Lung (tissue), 12 donors: Measurements from ENCODE around the gene C6orf15. TPM values are rescaled to one million over a fixed set of nuclear protein-coding genes. Genes with fewer than 3 reads are reported as not detected.

Experiments used
- ATAC-seq: fragments of 200-7000 bp; cut with Tn5 transposase; one replicate; pipeline ENCODE4 v1.9.1; 2020; ENCODE audit warnings: moderate number of reproducible peaks; ENCODE audit not compliant: insufficient read depth, low FRiP score
- DNase-seq, 3 donors: peaks; one replicate each; pipeline ENCODE4 v3.0.0-alpha.2; 2013 to 2017
- H3K27ac ChIP-seq, 2 donors: one replicate each; pipeline ENCODE4 v1.5.1; 2013; ENCODE audit warnings: mild to moderate bottlenecking in 2 of 2, moderate library complexity in 2 of 2, control low read depth in 1 of 2, inconsistent platforms in 1 of 2, low read depth in 1 of 2, low read length in 1 of 2
- H3K27me3 ChIP-seq, 3 donors: one replicate each; pipeline ENCODE4 v1.5.1; 2013; ENCODE audit warnings: low read length in 2 of 3; ENCODE audit not compliant: control insufficient read depth in 3 of 3, insufficient read depth in 3 of 3
- H3K36me3 ChIP-seq, 4 donors: one replicate each; pipeline ENCODE4 v1.5.1; 2013; ENCODE audit warnings: low read length in 4 of 4, mild to moderate bottlenecking in 1 of 4, moderate library complexity in 1 of 4; ENCODE audit not compliant: control insufficient read depth in 4 of 4, insufficient read depth in 4 of 4
- H3K4me1 ChIP-seq, 5 donors: one replicate each; pipeline ENCODE4 v1.5.1; 2013; ENCODE audit warnings: low read length in 5 of 5, mild to moderate bottlenecking in 2 of 5, moderate library complexity in 1 of 5; ENCODE audit not compliant: control insufficient read depth in 5 of 5, insufficient read depth in 5 of 5
- H3K4me3 ChIP-seq: one replicate; pipeline ENCODE4 v1.5.1; 2013; ENCODE audit warnings: mild to moderate bottlenecking, control low read depth, moderate library complexity
- H3K9ac ChIP-seq, 2 donors: one replicate each; pipeline ENCODE4 v1.5.1; 2013; ENCODE audit warnings: low read length in 2 of 2, control low read depth in 1 of 2; ENCODE audit not compliant: insufficient read depth in 1 of 2
- H3K9me3 ChIP-seq, 4 donors: one replicate each; pipeline ENCODE4 v1.5.1; 2013; ENCODE audit warnings: low read length in 3 of 4, mild to moderate bottlenecking in 1 of 4, moderate library complexity in 1 of 4; ENCODE audit not compliant: control insufficient read depth in 4 of 4, insufficient read depth in 3 of 4
- CTCF ChIP-seq: IDR thresholded peaks from 2 replicates; pipeline ENCODE4 v1.5.1; 2012; ENCODE audit warnings: mild to moderate bottlenecking; ENCODE audit errors: control extremely low read depth, extremely low read depth
- WGBS, 2 donors: extraction: QIAGEN DNeasy Blood & Tissue Kit; methylation state at CpG; one replicate each; pipeline ENCODE4 v1.1.7; 2013; 5-methylcytosine and 5-hydroxymethylcytosine counted together
- polyA plus RNA-seq, 2 donors: library from polyadenylated mRNA; stranded (reverse); fragments of 200-250 nt; gene quantifications; one replicate each; pipeline ENCODE4 v1.2.1, GENCODE V29; 2013
- total RNA-seq, 2 donors: library from RNA; depleted of rRNA in 1 of 2; stranded (reverse); fragments of >200 nt in 1 of 2; gene quantifications; one replicate each; pipeline ENCODE4 v1.2.1, GENCODE V29; 2014 to 2021
- donor health status: control.
- donor health status: control.
- donor health status: Bipolar disorder and iron deficiency.
- donor health status: healthy.
- donor health status: DM: yes; HTN: yes; CAD: no.

The C6orf15 gene
- total and polyA plus RNA-seq, 4 donors = not detected

GRCh38 chr6:31116661-31117385 is 4.4 kb upstream of the C6orf15 start:
- Histone ChIP-seq H3K4me3 (no peak overlapping the region), H3K9ac (no peak overlapping the region), H3K36me3 (no peaks in the 10 kb centered on the region), H3K27ac (peak overlapping the region in 1 of 2 donors; percentile 13), H3K9me3 (no peaks in the 10 kb centered on the region), H3K27me3 (no peaks in the 10 kb centered on the region), H3K4me1 (peaks cover 0 to 23% (median 0%) of the 10 kb centered on the region in 5 donors)
- ATAC-seq (no peak), DNase-seq (peak in 1 of 3 donors; percentile 12)
- 81 to 87% methylated on average over 19 of the region's 19 CpGs for WGBS, 2 donors
- no peak for TF ChIP-seq CTCF

DNA sequence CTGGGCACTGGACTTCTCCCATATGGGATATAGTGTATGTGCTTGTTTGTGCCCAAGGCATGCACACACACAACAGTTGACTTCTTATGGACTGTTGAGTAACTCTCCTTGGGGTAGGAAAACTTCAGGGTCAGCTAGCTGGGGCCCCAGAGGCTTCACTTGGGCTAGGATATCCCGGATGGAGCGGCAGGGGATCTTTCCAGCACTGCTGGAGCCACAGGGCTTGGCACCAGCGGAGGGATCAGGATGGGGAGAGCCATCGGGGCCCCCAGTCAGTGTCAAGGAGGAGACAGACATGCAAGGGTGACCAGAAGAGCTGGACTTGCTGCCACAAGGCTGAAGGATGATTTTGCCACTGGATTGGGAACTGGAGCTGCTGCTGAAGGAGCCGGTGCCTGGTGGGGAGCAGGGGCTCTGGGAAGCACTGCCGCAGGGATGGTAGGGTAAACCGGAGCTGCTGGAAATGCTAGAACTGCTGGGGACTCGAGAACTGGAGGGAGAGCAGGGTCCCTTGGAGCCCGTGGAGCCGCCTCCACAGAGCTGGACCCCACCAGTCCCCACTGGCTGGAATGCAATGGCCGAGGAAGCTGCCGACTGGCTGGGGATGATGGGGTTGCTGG is 3.7 kb upstream of the C6orf15 start:
- peaks cover 0 to 23% (median 0%) of the 10 kb centered on the region in 5 donors for H3K4me1 ChIP-seq
- no peak for TF ChIP-seq CTCF
- ATAC-seq = no peak
- no peaks in the 10 kb centered on the region for H3K9me3 ChIP-seq
- H3K9ac ChIP-seq = no peak overlapping the region
- H3K27ac ChIP-seq = peak overlapping the region in 1 of 2 donors; percentile 17
- 95 to 96% methylated on average over 12 of the region's 12 CpGs for WGBS, 2 donors
- H3K36me3 ChIP-seq = no peaks in the 10 kb centered on the region
- no peak for DNase-seq
- no peak overlapping the region for H3K4me3 ChIP-seq
- no peaks in the 10 kb centered on the region for H3K27me3 ChIP-seq

GRCh38 chr6:31114970-31115849 is 2.8 kb upstream of the C6orf15 start:
- no peaks in the 10 kb centered on the region for H3K36me3 ChIP-seq
- H3K27me3 ChIP-seq = peaks cover 0 to 5% (median 2%) of the 10 kb centered on the region in 3 donors
- no peaks in the 10 kb centered on the region for H3K9me3 ChIP-seq
- H3K4me1 ChIP-seq = peaks cover 0 to 20% (median 0%) of the 10 kb centered on the region in 5 donors
- ATAC-seq (no peak), DNase-seq (peak in 1 of 3 donors; percentile 19)
- no peak for TF ChIP-seq CTCF
- 48 to 50% methylated on average over 9 of the region's 9 CpGs for WGBS, 2 donors
- no peak overlapping the region for H3K9ac ChIP-seq
- peak overlapping the region in 1 of 2 donors; percentile 19 for H3K27ac ChIP-seq
- H3K4me3 ChIP-seq = no peak overlapping the region
